Measurements from ENCODE around the gene TSPAN18.

Gene TSPAN18

GRCh38 chr11:44798607-44798972 lies 71.8 kb downstream of the TSPAN18 start:
- DNase-seq: no peak

GRCh38 chr11:44799012-44799411 lies 72.2 kb downstream of the TSPAN18 start:
- no peak for DNase-seq

- DNase-seq: no peak
These were observed 75.6 kb downstream of the TSPAN18 start for GRCh38 chr11:44802347-44802746.

DNA sequence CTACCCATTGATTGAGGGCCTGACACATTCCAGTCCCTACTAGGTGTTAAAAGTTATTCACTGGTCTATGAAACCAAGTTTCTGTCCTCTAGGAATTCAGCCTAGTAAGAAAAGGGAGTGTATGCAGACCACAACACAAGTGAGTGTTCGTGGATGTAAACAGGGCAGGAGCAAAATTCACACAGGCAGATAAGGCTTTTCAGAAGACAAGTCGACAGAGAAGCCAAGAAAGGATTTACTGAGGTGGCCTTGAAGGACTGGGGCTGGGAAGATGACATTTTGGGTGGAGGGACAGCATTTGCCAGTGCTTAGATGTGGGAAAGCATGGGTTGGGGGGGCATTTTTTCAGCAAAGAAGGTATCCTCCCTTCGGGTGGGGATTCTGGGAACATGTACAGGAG lies 76.2 kb downstream of the TSPAN18 start:
- no peak for DNase-seq

- DNase-seq: no peak
These were observed 78.0 kb downstream of the TSPAN18 start for GRCh38 chr11:44804449-44805437.

GRCh38 chr11:44805596-44805995 lies 78.8 kb downstream of the TSPAN18 start:
- no peak for DNase-seq

GRCh38 chr11:44808053-44808753 lies 81.4 kb downstream of the TSPAN18 start:
- no peak for DNase-seq

- no peak for DNase-seq
These were observed 82.5 kb downstream of the TSPAN18 start for GRCh38 chr11:44809283-44809682.

DNA sequence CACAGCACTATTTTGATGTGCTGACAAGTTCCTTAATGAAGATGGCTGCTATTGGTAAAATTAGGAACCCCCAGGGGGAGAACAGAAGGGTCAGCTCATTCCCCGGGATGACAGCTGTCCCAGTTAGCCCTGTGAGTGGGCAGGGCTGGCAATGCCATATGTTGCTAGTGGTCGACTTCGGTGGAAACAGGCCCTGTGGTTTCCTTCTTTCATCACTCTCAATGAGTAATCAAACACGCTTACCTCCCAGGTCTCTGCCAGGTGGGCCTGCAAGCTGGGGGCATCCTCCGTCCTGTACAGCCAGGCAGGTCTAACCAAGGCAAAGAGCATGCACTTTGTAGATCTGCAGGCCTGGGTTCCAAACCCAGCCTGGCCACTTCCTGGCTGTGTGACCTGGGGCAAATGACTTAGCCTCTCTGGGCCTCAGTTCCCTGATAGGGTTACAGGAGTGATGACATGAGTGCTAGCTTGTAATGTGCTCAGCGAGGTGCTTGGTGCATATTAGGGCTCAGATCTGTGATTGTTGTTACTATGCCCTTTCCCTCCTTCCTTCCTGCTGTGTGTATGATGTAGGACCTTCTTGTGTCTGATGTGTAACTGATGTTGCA lies 85.2 kb downstream of the TSPAN18 start:
- peak in 2 of 3 experiments; percentile 44 to 75 for DNase-seq

- DNase-seq: no peak
These were observed 86.2 kb downstream of the TSPAN18 start for GRCh38 chr11:44812971-44813370.

DNA sequence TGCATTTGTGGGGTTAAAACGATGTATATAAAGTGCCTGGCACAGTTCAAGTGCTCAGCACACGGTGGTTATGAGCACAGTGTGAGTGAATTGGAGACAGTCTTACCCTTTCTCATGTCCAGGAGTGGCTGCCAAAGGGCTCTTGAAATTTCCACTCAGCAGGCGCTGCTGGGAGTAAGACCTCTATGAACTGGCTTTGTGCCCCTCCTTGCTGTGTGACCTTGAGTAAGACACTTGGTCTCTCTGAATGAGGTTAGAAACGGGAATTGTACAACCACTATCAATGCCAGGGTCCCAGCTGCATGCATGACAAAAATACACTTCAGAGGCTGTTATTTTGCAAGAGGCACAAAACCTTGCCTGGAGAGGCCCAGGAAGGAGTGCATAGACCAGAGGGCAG lies 86.6 kb downstream of the TSPAN18 start:
- peak in 1 of 3 experiments; percentile 4 for DNase-seq

- no peak for DNase-seq
These were observed 88.3 kb downstream of the TSPAN18 start for GRCh38 chr11:44814881-44815592.

DNA sequence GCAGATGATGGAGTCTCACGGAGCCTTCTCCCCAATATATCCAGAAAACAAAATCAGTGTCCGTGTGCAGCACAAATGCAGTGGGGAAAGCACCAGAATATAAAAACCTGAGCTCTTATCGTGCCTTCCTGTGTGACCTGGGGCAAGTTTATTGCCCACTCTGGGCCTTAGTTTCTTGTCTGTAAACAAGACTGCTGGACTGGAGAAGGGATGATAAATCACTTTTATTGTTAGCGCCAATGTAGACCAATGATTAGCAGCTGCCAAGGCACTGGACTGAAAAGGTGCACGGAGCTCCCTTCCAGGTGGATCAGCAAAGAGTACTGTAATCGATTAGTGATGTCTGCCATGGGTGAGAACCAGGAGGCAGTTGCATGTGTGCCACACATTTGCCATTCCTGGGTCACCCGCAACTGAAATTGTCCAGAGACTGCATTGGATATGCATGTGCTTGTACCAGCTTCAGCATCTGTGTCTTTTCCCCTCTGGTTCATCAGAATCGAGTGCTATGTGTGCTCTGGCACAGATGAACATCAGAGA lies 89.2 kb downstream of the TSPAN18 start:
- no peak for DNase-seq

DNA sequence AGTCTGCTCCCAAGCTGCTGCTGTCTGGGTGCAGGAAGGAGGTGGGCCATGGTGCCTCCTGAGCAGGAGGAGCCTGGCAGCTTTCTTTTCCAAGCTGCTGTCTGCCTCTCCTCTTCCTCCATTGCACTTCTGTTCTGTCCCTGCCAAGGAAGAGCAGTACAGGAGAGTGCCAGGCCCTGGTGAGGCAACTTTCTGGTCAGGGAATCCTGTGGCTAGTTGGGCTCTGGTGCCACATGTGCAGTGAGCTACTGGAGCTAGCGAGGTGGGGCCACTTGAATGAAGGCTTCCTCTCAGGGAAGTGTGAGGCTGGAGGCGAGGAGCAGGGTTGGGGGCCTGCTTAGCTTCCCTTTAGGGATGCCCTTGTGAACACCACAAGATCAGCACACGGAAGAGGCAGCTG lies 90.0 kb downstream of the TSPAN18 start:
- no peak for DNase-seq

GRCh38 chr11:44817207-44817949 lies 90.6 kb downstream of the TSPAN18 start:
- no peak for DNase-seq

DNA sequence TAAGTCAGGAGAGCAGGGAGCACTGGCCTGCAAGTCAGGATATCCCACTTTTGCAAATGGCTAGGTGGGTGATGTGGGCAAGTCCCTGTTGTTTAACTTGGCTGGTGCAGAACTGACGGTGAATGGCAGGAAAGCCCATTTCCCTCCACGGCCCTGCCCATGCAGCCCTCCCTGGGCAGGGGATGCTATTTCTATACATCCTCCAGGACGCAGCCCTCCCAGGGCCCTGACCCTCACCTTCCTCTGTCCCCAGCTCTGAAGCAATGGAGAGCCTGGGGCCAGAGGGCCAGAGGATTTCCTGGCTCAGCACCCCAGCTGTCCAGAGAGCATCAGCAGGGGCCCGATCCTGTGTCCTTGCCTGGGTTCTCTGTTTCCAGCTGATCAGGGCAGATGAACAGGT lies 91.3 kb downstream of the TSPAN18 start:
- no peak for DNase-seq

- peak in 1 of 3 experiments; percentile 24 for DNase-seq
These were observed 92.6 kb downstream of the TSPAN18 start for GRCh38 chr11:44819346-44819745.

DNA sequence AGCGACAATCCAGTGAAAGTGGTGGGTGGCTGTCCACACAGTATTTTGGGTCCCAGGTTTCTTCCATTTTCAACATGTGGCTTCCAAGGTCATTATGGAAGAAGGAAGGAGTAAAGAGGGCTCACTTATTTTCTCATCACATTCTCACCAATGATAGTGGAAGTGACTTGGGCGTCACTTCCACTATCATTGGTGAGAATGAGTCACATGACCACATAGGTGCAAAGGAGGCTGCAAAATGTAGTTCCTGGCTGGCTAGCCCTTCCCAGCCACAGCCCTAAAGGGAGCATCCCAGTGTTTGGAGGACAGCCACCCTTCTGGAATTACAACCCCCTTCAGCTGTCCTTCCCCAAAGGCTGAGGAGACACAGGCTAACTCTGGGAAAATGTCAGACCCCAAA lies 95.6 kb downstream of the TSPAN18 start:
- no peak for DNase-seq

DNA sequence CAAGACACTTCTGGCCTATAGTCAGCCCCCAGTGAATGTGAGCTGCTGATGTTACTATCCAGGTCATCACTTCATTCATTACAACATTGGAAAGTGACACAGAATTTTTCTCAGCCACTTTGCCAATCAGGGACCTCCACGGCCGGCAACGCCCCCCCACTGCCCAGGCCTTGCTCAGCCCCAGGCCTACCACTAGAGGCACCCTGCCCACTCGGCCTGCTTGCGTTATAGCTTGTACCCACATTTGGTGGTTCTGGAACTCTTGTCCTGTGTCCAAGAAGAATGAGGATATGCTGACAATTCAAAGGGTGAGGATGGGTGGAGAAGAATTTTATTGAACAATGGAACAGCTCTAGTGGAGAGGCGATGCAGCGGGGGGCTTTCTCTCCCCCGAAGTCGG lies 96.2 kb downstream of the TSPAN18 start:
- DNase-seq: no peak

- no peak for DNase-seq
These were observed 97.1 kb downstream of the TSPAN18 start for GRCh38 chr11:44823868-44824267.

DNA sequence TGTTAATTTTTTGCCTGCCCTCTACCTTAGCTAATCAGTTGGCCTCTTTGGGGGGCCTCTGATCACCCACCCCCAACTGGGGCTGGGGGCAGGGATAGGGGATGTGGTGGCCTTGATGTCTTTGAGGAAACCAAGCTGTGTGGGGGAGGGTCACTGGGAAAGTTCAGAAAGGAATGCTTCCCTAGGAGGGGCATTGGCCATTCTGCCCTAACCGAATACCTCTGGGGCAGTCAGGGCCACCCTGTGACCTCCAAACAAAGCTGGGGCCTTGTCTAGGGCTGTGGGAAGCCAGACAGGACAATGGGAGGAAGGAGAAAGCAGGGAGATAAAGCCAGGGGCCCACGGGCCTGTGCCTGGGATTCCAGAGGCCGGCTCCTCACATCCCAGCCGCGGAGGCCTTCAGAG lies 97.5 kb downstream of the TSPAN18 start:
- DNase-seq: no peak
